Mucosa of gallbladder (tissue), 1 donor: Measurements from ENCODE around the gene GIPC2. TPM values are rescaled to one million over a fixed set of nuclear protein-coding genes. Genes with fewer than 3 reads are reported as not detected.
"Not testable (repeated sequence)": the region's sequence is repeated elsewhere in the genome, so short reads cannot be mapped to it uniquely, and the experiment has no call there.

Experiments used
- DNase-seq: peaks from one replicate; pipeline ENCODE4 v3.0.0-alpha.2; 2020; ENCODE audit warnings: low spot score
- total RNA-seq: library from RNA; stranded (reverse); gene quantifications from one replicate; pipeline ENCODE4 v1.2.1, GENCODE V29; 2021
- donor health status: DM: no; HTN: no; CAD: no.

The GIPC2 gene
- total RNA-seq, 1 donor from 2014 or later, result 19.6 TPM

DNA sequence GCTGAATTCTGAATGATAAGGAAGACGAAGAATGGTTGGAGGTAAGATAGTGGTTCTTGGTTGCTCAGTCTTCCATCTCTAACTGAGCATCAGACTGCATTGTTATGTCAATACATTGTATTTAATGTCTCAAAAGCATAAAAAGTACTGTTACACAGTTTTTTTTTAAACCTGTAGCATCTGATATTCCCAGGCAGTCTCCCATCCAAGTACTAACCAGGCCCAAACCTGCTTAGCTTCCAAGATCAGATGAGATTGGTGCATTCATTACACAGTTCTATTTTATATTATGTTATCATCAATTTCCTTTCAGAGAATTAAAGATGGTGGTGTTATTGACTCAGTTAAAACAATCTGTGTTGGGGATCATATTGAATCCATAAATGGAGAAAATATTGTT lies 48.9 kb downstream of the GIPC2 start:
- no peak for DNase-seq

DNA sequence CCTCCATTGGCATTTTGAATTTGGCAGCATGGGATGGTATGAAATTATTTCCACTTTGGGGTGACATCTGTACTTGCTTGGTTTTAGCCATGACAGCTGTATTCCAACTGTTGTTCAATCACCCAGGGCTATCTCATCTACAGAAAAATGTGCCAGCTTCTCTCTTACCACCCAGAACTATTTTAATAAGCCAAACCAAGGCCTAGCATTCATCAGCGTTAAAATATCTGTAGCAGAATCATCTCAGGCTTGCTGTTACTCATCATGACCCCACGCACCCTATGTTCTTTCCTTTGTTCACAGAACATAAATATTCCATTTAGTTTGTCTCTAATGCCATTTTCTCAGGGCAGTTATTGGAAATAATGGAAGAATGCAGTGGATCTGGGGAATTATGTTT lies 49.8 kb downstream of the GIPC2 start:
- no peak for DNase-seq

DNA sequence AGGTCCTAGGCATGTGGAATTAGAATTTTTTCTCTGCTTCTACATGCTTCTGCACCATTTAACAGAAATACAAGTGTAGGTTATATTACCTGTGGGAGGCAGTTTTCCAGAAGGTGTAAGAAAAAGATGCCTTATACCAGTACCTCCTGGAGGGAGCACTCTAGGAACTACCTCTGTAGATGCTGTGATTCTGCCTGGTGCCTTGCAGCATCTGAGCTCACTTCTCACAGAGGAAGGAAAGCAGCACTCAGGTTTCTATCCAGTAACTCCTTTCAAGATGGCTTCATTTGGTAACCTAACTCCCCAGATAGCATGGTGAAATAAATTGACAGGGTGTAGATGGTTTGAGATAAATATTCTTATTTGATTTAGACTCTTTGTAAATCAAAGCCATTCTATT lies 50.3 kb downstream of the GIPC2 start:
- no peak for DNase-seq

DNA sequence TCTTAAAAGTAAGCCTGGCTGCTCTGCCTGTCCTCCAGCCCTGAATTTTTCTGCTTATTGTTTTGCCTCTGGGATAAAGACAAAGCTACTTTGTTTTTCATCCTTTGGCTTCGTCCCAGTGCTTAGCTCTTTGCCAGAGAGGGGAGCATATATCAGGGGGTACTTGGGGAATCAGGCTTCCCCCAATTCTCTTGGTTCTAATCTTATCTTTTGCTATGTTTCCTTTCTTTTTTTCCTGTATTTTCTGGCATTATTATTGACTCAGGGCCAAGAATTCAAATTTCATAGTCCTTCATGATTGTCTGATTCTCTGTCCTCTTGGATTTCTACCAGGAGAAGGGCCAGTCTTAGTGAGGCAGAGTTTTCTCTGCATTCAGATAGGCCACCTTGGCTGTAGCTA lies 51.2 kb downstream of the GIPC2 start:
- DNase-seq, result no peak

DNA sequence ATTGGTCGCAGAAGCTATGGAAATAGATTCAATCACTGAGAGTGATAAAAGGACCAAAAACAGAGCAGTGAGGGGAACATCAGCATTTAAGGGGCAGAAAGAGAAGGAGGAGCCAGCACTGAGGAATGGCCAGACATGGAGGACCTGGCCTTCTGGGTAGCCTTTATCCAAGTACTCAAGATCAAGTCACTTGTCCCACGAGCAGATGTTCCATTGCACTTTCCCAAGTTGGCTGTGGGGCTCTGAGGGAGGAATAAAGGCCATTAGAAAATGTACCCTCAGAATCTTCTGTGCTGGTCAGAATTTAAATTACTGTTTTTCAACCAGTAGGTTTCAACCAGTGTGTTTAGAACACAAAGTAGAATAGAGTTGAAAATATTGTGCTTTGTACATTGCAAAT lies 55.3 kb downstream of the GIPC2 start:
- DNase-seq, result no peak

DNA sequence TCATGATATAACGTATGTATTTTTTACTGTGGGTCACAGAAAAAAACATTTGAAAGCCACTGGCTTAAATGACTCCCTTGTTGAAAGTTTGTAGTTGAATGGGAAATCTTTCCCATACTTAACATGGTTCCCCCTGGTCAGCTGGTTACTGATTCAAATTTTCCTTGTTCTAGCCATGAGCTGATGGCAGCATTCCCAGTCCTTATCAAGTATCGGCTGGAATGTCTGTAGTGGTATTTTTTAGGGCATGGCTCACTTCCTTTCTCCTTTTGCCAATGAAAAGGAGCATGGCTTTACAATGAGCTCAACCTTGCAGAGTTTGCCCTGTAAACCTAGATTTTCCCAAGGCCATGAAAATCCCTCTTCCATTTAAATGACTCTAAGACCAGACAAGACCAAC lies 55.7 kb downstream of the GIPC2 start:
- DNase-seq, result peak; percentile 80

DNA sequence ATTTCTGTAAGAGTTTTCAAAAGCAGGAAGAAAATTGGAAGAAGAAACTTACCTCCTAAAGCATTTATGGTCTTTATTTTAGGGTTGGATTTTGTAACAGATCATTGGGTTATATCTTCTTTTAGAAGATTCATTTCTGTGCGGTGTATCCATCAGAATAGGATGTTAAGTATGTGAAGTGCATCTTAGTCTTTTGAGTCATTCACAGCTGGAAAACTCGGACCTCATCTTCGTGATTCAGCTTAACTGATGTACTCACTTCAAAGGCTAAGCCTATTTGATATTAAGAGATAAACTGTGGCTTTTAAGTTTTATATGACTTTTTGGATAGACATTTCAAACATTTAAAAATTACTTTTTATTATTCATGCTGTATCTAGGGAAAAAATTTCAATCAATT lies 56.3 kb downstream of the GIPC2 start:
- DNase-seq, result no peak

DNA sequence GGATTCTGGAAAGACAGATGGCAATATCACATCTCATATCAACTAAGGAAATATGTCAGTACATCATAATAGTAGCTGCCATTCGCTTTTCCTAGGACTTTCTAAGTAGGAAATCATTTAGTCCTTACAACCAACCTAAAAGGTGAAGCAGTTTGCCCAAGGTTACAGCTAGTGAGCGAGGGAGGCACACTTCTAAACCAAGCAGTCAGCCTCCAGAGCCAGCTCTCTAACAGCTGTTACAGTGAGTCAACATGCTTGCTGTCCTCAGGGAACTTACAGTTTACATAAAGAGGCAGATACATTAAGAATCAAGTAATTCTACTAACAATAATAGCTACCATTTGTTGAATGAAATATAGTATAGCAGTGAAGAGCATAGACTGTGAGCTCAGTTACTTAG lies 57.1 kb downstream of the GIPC2 start:
- no peak for DNase-seq

DNA sequence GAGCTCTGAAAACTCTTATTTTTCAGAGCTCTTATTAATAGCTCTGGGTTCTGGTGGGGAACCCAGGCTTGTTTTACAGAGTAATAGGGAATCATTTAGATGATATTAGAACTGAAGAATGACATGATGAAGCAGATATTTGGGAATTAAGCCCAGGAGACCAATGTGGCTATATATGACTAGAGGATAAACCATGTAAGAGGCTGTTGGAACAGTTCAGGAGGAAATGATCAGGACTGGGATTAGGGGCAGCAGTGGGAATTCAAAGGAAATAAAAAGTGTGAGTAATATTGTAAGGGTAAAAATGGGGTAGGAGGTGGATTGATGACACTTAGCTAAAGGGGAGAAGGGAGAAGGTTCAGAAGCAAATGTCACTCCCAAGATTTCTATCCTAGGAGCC lies 58.6 kb downstream of the GIPC2 start:
- no peak for DNase-seq

DNA sequence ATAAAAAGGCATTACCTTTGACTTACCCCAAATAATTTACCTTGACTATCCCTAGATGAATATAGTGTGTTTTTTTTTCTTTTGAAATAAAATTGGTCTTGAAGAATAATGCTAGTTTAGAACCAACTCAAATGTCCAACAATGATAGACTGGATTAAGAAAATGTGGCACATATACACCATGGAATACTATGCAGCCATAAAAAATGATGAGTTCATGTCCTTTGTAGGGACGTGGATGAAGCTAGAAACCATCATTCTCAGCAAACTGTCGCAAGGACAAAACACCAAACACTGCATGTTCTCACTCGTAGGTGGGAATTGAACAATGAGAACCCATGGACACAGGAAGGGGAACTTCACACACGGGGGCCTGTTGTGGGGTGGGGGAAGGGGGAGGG lies 63.9 kb downstream of the GIPC2 start:
- DNase-seq, result not testable (repeated sequence)

DNA sequence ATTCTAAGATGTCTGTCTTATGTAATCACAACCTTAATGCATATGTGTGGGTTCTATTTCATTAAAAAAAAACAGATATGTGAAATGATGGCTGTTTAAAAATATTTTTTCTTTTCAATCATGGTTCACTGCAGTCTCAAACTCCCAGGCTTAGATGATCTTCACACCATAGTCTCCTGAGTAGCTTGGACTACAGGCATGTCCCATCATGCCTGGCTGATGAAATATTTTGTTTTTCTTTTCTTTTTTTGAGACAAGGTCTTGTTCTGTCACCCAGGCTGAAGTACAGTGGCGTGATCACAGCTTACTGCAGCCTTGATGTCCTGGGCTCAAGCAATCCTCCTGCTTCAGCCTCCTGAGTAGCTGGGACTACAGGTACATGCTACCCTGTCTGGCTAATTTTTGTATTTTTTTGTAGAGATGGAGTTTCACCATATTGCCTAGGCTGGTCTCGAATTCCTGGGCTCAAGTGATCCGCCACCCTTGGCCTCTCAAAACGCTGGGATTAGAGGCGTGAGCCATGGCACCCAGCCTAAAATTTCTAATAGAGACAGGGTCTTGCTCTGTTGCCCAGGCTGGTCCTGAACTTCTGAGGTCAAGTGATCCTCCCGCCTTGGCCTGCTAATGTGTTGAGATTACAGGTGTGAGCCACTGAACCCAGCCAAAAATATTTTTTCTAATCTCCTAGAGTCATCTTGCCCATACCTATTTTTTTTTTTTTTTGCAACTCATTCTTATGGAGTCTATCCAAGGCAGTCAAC lies 67.6 kb downstream of the GIPC2 start:
- DNase-seq, result no peak

DNA sequence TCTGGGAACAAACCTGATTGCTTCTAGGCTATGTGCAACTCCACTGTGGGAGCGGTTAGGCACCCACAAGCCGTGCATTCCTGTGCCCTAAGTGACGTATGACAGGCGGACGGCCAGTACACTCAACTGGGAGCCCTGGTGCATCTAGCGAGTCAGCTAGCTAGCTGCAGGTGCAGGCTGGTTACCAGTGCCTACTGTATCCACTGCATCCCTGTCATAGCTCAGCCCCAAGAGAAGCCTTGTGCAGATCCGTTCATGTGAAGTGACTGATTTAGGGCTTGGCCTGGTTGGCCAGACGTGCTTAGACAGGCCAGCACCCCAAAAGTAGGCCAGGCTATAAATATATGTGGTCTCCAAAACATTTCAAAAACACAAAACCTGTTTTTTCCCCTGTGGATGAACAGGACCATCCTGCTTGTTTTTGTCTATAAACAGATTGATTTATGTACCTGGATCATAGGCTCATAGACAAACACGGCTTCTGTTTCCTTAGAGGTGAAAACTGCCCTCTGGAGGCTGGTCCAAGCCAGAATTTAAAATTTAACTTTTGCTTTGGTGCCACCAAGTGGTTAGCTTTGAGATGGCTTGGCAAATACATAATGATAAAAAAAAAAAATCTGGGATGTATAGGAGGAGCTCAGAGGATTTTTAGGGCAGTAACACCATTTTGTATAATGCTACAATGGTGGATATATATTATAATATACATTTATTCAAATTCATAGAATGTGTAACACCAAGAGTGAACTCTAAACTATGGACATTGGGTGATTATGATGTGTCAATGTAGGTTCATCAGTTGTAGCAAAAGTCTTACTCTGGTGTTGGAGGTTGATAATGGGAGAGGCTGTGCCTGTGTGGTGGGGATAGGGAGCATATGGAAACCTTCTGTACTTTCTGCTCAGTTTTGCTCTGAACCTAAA lies 68.5 kb downstream of the GIPC2 start:
- DNase-seq, result peak; percentile 63

DNA sequence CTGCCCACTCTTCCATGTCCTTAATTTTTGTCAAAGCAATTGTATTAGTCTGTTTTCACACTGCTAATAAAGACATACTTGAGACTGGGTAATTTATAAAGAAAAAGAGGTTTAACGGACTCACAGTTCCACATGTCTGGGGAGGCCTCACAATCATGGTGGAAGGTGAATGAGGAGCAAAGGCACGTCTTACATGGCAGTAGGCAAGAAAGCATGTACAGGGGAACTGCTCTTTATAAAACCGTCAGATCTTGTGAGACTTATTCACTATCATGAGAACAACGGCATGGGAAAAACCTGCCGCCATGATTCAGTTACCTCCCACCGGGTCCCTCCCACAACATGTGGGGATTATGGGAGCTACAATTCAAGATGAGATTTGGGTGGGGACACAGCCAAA lies 74.7 kb downstream of the GIPC2 start:
- not testable (repeated sequence) for DNase-seq

DNA sequence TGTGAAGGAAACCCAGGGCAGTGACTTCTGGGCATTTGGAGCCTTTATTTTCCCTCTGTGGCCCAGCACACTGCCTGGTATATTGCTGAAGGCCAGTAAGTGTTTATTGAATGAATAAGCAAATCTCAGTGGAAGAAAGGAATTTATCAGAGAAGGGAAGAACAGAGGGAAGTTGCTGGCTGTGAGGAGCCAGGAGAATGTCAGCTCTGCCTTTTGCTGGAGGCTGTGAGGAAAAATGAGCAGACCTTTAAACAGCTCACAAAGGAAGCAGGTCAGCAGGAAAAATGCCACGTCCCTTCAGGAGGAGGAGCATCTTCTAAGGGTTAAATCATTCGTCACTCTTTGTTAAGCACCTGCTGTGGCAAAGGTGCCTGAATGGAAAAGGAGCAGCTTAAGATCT lies 75.9 kb downstream of the GIPC2 start:
- DNase-seq, result no peak

DNA sequence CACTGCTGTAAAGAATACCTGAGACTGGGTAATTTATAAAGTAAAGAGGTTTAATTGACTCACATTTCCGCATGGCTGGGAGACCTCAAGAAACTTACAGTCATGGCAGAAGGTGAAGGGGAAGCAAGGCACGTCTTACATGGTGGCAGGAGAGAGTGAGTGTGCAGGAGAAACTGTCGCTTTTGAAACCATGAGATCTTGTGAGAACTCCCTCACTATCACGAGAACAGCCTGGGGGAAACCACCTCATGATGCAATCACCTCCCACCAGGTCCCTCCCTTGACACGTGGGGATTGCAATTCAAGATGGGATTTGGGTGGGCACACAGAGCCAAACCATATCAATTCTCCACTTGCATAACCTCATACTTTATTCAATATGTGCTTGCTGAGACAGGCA lies 76.6 kb downstream of the GIPC2 start:
- no peak for DNase-seq

DNA sequence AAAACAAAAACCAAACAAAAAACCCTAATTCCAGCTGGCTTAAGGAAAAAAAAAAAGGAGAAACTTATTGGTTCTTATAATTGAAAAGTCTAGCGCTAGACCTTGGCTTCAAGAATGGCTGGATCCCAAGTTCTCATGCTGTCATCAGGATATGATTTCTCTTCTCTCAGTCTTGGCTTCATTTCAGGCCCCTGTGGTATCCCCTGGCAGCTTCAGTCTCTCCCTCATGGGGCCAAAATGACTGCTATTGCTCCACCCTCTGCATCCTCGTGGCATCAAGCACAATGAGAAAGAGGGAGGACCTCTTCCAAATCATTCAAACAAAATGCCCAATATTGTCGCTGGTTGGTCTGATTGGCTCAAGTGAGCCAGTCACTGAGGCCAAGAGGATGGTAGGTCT lies 80.7 kb downstream of the GIPC2 start:
- no peak for DNase-seq

DNA sequence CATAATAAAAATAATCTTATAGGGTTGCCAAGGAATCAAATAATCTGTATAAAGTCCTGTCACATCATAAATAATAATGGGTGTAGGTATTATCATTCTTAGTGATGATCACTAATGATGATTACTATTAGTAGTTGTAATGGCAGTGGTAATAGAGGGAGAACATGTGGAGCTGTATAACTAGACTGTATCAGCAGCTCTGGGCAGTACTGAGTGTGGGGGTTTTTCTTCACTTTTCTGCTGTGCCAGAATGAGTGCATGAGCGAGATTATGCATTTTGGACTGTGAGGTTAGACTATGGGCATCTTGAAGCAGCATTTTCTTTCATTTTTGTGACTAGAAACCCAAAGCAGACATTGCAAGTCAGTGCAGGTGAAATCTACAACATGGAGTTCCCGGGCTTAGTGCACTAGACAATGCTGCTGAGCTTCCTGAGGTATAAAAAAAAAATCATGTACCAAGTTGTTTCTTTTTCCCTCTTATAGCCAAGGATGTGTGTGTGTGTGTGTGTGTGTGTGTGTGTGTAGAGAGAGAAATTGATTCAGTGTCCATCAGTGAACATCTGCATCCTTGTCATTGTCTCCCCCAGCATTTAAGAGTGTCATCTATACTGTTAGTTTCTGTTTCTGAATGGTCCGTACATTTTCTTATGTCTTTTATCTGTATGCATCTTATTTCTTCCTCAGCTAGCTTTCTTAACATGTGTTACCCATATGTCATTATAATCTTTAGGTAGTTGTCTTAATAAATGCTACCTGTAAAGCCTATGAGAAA lies 86.6 kb downstream of the GIPC2 start:
- DNase-seq, result no peak

DNA sequence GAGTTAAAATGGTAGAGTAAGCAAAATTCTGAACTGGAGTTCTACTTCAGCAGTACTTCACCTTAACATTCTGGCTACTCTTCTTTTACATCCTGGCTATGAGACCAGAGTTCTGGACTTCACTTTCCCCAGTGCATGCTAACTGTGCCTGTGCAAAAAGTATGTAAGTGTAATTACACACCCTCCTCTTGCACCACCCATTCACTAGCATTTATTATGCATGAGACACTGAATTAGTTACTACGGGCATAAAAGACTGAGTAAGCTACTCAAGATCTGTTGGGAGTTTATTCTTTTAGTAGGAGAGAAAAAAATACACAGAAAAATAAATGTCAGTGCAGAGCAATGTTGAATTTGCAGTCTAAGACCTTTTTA lies 87.2 kb downstream of the GIPC2 start:
- no peak for DNase-seq

DNA sequence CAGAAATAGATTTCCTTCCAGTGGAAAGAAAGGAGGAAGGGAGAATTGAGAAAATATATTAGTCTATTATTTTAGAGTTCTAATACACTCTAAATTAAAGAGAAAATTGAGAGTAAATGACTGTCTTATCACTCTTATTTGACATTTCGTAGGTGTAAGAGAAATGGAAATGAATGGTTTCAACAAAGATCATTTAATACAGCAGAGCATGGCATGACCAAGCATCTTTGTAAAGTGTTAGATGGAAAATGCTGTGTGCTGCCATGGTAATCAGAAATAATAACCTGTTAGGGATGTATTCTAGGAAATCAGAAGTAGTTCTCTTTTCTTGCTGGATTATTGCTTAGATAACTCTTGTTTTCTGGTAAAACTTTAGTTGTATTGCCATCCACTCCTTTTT lies 90.9 kb downstream of the GIPC2 start:
- DNase-seq, result no peak

DNA sequence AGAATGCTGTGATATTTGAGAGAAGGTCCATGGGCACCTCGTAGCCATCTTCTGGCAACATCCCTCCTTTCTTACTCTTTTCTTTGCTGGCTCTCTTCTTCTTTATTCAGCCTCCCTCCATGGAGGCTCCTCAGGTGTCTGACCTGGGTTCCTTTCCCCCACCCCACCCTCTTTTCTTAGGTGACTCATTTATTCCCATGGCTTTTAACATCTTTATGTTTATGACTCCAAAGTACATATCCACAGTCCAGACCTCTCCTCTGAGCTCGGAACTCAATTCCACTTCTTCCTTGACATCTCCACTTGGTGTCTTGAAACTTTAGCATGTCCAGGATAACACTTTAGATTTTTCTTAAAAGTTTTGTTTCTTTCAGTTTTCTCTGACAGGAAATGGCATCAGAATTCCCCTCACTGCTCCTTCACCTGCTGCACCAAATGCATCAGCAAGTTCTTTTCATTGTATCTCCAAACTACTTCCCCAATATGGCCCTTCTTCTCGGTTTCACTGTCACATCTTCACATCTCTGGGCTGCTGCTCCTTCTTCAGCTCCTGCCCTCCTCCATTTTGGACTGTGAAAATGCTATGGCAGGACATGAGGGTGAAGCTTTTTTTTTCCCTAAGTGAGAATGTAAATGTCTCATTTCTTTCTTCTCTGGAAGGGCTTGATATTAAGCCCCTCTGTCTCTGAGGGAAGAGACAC lies 95.9 kb downstream of the GIPC2 start:
- no peak for DNase-seq

DNA sequence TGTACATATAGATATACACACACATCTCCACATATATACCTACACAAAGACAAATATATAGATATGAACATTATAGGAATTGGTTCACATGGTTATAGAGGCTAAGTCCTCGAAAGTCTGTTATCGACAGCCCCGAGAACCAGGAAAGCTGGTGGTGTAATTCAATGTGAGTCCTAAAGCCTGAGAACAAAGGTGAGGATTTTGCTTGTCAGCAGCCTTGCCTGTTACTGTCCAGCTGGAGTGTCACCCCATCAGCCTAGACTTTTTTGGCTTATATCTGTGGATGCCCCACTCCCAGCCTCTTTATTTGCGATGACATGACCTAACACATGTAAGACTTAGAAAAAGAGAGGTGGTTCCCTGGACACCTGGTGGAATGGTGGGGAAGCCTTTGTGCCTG lies 97.0 kb downstream of the GIPC2 start:
- DNase-seq, result no peak

DNA sequence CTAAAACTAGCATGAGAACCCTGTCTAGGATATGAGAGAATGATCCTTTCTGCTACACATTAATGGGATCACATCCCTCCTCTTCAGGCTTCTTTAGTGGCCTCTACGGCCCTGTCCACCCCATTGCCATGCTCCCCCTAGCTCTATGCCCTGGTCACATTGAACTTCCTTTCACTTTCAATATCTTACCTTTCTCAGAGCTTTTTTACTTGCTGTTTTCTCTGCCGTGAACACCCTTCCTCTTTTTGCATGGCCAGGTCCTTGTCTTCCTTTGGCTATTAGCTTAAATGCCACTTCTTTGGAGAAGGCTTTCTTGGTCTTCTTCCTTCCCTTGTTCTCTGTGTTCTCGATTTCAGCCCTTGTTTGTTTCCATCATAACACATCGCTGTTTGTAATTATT lies 97.4 kb downstream of the GIPC2 start:
- DNase-seq, result no peak
